Immature natural killer cell (primary cell): Measurements from ENCODE around the gene KIF14. TPM values are rescaled to one million over a fixed set of nuclear protein-coding genes. Genes with fewer than 3 reads are reported as not detected.
A peak's percentile ranks its signal among the peaks of the same experiment; 100 is the strongest.
"Not testable (repeated sequence)": the region's sequence is repeated elsewhere in the genome, so short reads cannot be mapped to it uniquely, and the experiment has no call there.

Experiments used
- DNase-seq, 3 donors: peaks; one replicate each; pipeline ENCODE4 v3.0.0; 2022; ENCODE audit warnings: mixed read lengths in 1 of 3
- H3K27ac Mint-ChIP-seq, 6 donors: one replicate each; pipeline ENCODE4 v1.8.0; 2020; ENCODE audit warnings: mixed read lengths in 6 of 6, mild to moderate bottlenecking in 5 of 6, inconsistent platforms in 4 of 6, moderate library complexity in 3 of 6
- H3K27me3 Mint-ChIP-seq, 3 donors: one replicate each; pipeline ENCODE4 v1.8.0; 2020 to 2021; ENCODE audit warnings: low read depth in 3 of 3, mild to moderate bottlenecking in 3 of 3, mixed read lengths in 3 of 3, moderate library complexity in 3 of 3, inconsistent platforms in 1 of 3
- H3K36me3 Mint-ChIP-seq, 3 donors: one replicate each; pipeline ENCODE4 v1.8.0; 2020; ENCODE audit warnings: mixed read lengths in 3 of 3, inconsistent platforms in 2 of 3, mild to moderate bottlenecking in 2 of 3
- H3K4me1 Mint-ChIP-seq, 2 donors: one replicate each; pipeline ENCODE4 v1.8.0; 2020; ENCODE audit warnings: inconsistent platforms in 2 of 2, mild to moderate bottlenecking in 2 of 2, mixed read lengths in 2 of 2, moderate library complexity in 1 of 2
- H3K4me3 Mint-ChIP-seq, 5 donors: one replicate each; pipeline ENCODE4 v1.8.0; 2020; ENCODE audit warnings: mild to moderate bottlenecking in 5 of 5, mixed read lengths in 5 of 5, inconsistent platforms in 3 of 5, moderate library complexity in 3 of 5
- H3K9me3 Mint-ChIP-seq, 6 donors: one replicate each; pipeline ENCODE4 v1.8.0; 2020; ENCODE audit warnings: mild to moderate bottlenecking in 6 of 6, mixed read lengths in 6 of 6, inconsistent platforms in 4 of 6, moderate library complexity in 3 of 6
- polyA plus RNA-seq, 3 donors: library from polyadenylated mRNA; unstranded; fragments of 300-500 nt; fragmentation: Illumina TruSeq; gene quantifications; one replicate each; pipeline ENCODE4 v1.2.3, GENCODE V29; 2021

The KIF14 gene
- polyA plus RNA-seq, 3 donors from 2014 or later: 0.02 to 0.16 TPM; not detected in 1

DNA sequence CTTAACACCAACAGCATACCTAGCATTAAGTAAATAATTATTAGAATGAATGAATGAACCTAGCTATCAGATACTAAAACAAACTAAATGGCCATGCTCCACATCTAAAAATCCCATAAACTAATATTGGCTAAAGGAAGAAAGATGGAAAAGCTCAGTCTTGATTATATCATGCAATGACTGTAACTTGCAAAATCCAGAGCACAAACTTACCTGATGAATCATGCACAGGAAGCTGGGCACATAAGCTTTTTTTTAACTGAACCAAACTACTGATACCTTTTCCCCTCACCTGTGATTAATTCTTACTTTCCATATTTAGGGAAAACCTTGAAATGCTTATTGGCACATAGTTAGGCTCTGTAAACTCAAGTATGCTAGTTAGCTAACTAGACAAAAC, 70.2 kb downstream of the KIF14 start:
- H3K9me3 Mint-ChIP-seq: no peaks in the 10 kb centered on the region
- no peaks in the 10 kb centered on the region for H3K36me3 Mint-ChIP-seq
- peaks cover 0 to 2% (median 0%) of the 10 kb centered on the region in 3 donors for H3K27me3 Mint-ChIP-seq
- no peak for DNase-seq
- H3K4me1 Mint-ChIP-seq: no peaks in the 10 kb centered on the region
- no peak overlapping the region for H3K27ac Mint-ChIP-seq
- no peak overlapping the region for H3K4me3 Mint-ChIP-seq

DNA sequence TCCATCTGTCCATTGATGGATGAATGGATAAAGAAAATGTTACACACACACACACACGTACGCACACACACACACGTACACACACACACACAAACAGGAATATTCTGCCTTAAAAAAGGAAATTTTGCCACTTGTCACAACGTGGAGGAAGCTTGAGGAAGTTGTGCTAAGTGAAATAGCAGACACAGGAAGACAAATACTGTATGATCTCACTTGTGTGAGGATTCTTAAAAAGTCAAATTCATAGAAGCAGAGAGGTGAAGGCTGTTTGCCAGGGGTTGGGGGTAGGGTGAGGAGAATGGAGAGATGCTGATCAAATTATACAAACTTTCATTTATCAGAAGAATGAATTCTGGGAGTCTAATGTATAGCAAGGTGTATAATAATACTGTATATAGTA, 73.2 kb downstream of the KIF14 start:
- H3K4me3 Mint-ChIP-seq: no peak overlapping the region
- H3K27ac Mint-ChIP-seq: no peak overlapping the region
- H3K9me3 Mint-ChIP-seq: no peaks in the 10 kb centered on the region
- no peaks in the 10 kb centered on the region for H3K36me3 Mint-ChIP-seq
- no peak for DNase-seq
- peaks cover 0 to 2% (median 2%) of the 10 kb centered on the region in 3 donors for H3K27me3 Mint-ChIP-seq
- no peaks in the 10 kb centered on the region for H3K4me1 Mint-ChIP-seq

DNA sequence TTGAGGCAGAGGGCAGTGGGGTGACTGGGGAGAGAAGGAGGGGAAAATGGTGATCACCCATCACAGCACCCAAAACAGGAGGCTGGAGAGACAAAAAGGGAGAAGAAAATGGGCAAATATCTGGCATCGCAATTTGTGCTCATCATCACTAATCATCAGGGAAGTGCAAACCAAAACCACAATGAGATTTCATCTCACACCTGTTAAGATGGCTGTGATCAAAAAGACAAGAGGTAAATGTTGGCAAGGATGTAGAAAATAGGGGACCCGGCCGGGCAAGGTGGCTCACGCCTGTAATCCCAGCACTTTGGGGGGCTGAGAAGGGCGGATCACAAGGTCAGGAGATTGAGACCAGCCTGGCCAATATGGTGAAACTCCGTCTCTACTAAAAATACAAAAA, 74.0 kb downstream of the KIF14 start:
- Mint-ChIP-seq H3K27ac (no peak overlapping the region), H3K27me3 (peaks cover 0 to 4% (median 2%) of the 10 kb centered on the region in 3 donors), H3K4me1 (no peaks in the 10 kb centered on the region), H3K36me3 (no peaks in the 10 kb centered on the region), H3K4me3 (no peak overlapping the region), H3K9me3 (peaks cover 0 to 2% (median 0%) of the 10 kb centered on the region in 6 donors)
- no peak for DNase-seq

- no peak overlapping the region for H3K4me3 Mint-ChIP-seq
- no peaks in the 10 kb centered on the region for H3K4me1 Mint-ChIP-seq
- peaks cover 0 to 3% (median 0%) of the 10 kb centered on the region in 6 donors for H3K9me3 Mint-ChIP-seq
- H3K27me3 Mint-ChIP-seq: peaks cover 2 to 11% (median 6%) of the 10 kb centered on the region in 3 donors
- no peak overlapping the region for H3K27ac Mint-ChIP-seq
- no peaks in the 10 kb centered on the region for H3K36me3 Mint-ChIP-seq
- DNase-seq: no peak
These were observed 78.4 kb downstream of the KIF14 start for GRCh38 chr1:200542162-200542561.

DNA sequence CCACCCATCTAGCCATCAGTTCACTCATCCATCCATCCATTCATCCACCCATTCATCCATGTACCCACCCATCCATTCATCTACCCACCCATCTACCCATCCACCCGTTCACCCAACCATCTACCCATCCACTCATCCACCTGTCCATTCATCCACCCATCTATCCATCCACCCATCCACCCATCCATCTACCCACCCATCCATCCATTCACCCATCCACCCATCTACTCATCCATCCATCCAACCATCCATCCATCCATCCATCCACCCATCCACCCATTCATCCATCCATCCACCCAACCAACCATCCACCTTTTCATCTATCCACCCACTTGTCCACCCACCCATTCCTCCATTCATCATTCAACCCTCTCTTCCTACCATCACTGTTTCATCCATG, 80.3 kb downstream of the KIF14 start:
- Mint-ChIP-seq H3K27ac (no peak overlapping the region), H3K27me3 (peaks cover 2 to 9% (median 6%) of the 10 kb centered on the region in 3 donors), H3K4me1 (no peaks in the 10 kb centered on the region), H3K4me3 (no peak overlapping the region), H3K9me3 (peaks cover 0 to 3% (median 0%) of the 10 kb centered on the region in 6 donors), H3K36me3 (no peaks in the 10 kb centered on the region)
- DNase-seq: no peak

DNA sequence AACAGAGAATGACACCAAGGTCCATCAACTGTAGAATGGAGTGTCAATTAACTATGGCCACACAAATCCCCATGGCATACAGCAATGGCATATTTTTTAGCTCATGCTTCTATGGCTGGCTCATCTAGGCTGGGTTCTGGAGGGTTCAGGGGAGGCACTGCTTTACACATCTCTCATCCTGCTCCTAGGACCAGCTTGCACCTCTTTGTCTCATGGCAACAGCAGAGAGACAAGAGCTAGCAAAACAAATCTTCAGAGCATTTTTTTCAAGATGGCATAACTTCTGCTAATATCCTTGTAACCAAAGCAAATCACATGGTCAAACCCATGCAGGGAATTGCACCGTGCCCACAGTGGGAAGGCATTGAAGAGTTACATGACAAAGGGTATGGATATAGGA, 82.4 kb downstream of the KIF14 start:
- H3K4me3 Mint-ChIP-seq: no peak overlapping the region
- H3K27ac Mint-ChIP-seq: no peak overlapping the region
- no peaks in the 10 kb centered on the region for H3K36me3 Mint-ChIP-seq
- H3K4me1 Mint-ChIP-seq: no peaks in the 10 kb centered on the region
- peaks cover 0 to 3% (median 0%) of the 10 kb centered on the region in 6 donors for H3K9me3 Mint-ChIP-seq
- DNase-seq: no peak
- H3K27me3 Mint-ChIP-seq: peaks cover 5 to 9% (median 7%) of the 10 kb centered on the region in 3 donors

DNA sequence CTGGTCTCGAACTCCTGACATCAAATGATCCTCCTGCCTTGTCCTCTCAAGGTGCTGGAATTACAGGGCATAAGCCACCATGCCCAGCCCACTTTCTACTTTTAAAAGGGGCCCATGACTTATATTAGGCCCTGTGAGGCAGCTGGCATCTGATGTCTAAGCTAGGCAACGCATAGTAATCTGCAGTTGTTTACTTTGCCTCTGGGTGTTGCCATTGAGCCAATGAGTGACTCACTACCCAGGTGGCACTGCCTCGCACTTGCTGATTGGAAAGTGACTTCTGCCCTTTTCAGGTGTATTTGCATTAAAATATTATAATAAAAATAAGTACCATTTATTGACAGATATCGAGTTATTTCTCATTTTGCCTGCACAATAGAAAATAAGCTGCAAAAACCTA, 84.9 kb downstream of the KIF14 start:
- Mint-ChIP-seq H3K9me3 (peaks cover 0 to 2% (median 0%) of the 10 kb centered on the region in 6 donors), H3K4me1 (peaks cover 8 to 9% of the 10 kb centered on the region in 2 donors), H3K27me3 (peaks cover 4 to 10% (median 8%) of the 10 kb centered on the region in 3 donors), H3K36me3 (no peaks in the 10 kb centered on the region), H3K27ac (no peak overlapping the region), H3K4me3 (no peak overlapping the region)
- no peak for DNase-seq

DNA sequence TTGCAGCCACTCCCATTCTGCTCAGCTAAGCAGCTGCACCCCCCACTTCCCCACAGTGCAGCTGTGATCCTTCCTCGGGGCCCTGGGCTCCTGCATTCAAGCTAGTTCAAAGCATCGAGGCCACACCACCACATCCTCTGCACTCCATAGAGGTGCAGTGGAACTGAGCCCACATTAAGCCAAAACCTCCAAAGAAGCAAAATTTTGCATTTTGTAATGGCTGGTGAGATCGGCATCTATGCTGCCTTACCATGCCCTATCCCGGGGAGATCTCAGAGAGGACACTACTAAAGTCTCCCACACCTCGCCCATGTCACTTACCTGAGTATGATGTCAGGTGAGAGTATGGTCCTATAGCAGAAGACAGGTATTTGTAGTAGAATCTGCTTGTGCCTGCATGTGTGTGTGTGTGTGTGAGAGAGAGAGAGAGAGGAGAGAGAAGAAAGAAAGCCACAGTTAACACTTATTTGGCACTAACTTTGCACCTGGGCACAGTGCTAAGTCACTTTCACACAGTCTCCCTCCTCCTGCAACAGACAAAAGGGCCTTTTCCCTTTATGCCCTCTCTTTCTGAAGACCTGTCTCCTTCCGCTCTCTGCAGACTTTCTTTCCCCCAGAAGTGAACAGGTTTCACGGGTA, 89.8 kb downstream of the KIF14 start:
- H3K36me3 Mint-ChIP-seq: no peaks in the 10 kb centered on the region
- peaks cover 12 to 20% of the 10 kb centered on the region in 2 donors for H3K4me1 Mint-ChIP-seq
- H3K9me3 Mint-ChIP-seq: no peaks in the 10 kb centered on the region
- H3K4me3 Mint-ChIP-seq: peak overlapping the region; percentile 31 to 50 (median 46)
- DNase-seq: peak; percentile 15 to 38 (median 26)
- peak overlapping the region in 4 of 6 donors; percentile 0 to 79 (median 66) for H3K27ac Mint-ChIP-seq
- peaks cover 4 to 9% (median 6%) of the 10 kb centered on the region in 3 donors for H3K27me3 Mint-ChIP-seq

DNA sequence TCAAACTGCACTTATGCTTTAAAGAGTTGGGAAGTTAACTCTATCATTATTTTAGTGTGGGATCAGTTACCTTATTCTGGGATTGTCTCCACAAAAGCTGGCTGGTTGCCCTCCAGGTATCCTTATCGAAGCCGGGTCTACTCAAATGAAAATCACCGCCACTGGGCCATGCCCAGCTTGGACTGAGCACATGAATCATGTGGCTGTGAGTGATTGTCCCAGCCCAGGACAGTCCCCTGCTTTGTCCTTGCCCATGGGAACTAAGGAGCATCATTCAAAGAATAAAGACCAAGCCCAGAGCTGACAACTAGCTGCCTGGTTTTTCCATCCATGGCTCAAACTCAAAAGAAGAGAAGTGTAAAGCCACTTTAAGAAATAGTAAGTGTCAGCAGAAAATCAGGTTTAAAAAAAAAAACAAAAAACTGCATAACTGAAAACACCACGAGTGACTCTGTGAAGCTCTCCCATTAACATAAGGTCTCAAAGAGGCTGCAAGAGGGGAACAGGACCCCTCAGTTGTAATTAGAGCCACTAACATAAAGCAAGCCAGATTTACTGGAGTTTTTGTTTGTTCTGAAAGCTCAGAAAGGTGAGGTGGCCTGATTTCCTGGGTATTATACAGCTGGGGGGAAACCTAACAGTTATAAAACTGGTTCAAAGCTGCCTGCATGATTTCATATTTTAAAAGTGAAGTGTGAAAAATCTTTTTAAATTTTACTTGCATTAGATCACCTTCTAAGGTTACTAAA, 91.5 kb downstream of the KIF14 start:
- Mint-ChIP-seq H3K9me3 (no peaks in the 10 kb centered on the region), H3K36me3 (no peaks in the 10 kb centered on the region), H3K27me3 (peaks cover 4 to 8% (median 7%) of the 10 kb centered on the region in 3 donors), H3K27ac (no peak overlapping the region), H3K4me3 (no peak overlapping the region), H3K4me1 (peaks cover 12 to 20% of the 10 kb centered on the region in 2 donors)
- no peak for DNase-seq

DNA sequence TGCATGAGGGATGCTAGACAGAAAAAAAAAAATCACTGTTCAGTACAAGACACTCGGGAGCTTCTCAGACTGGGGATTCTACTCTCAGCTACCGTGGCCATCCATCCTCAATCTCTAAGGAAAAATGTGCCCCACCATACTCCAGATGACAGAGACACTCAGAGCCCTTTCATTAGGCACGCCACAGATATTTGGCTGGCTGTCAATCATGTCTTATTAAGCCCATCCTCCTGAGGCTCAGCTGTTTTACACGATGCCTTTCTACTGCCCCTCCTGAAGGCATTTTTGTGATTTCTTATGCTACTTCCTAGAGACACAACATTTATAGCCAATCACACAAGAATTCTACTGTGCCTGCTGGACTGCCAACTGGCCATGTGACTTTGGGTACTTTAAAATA, 92.9 kb downstream of the KIF14 start:
- Mint-ChIP-seq H3K36me3 (no peaks in the 10 kb centered on the region), H3K9me3 (no peaks in the 10 kb centered on the region), H3K27ac (no peak overlapping the region), H3K27me3 (peaks cover 5 to 8% (median 7%) of the 10 kb centered on the region in 3 donors), H3K4me1 (peaks cover 12 to 20% of the 10 kb centered on the region in 2 donors), H3K4me3 (no peak overlapping the region)
- DNase-seq: no peak

DNA sequence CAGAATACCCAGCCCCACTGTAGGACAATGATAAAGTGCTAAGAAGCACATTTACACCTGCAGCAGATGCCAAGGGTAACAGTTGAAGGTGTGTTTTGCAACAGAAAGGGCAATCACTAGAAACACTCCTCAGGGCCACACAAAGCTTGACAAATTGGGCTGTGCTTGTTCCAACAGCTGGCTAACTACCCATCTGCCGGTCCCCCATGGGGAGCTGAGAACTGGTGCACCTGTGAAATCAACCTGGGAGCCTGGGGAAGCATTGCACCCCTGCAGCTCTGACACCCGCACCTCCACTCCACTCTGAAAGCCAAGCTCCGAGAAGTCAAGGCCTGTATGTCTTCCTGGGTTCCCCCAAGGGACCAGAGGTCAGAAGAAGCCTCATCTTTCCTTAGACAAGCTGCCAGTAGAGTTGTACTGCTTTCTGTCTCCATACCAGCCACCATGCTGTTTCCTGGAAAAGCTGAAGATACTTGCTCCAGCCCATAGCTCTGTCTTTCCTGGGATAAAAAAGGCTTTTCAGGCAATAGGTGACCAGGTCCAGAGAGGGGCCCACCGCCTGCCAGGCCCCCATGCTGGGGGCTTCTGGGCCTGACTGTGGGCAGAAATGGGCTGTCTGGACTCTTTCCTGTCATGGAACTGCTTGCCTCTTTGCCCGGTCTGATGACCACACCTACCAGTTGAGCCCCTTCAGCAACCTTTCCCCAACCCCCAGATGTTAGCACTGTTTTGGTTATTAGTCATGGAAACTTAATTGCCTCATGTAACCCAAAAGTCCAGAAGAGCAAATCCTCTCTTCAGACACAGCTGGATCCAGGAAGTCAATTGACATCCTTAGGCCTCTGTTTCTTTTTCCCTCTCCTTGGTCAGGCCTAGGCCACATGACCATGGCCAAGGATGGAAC, 93.6 kb downstream of the KIF14 start:
- Mint-ChIP-seq H3K9me3 (no peaks in the 10 kb centered on the region), H3K27ac (no peak overlapping the region), H3K4me1 (peaks cover 12 to 20% of the 10 kb centered on the region in 2 donors), H3K4me3 (no peak overlapping the region), H3K36me3 (no peaks in the 10 kb centered on the region), H3K27me3 (peaks cover 6 to 8% (median 7%) of the 10 kb centered on the region in 3 donors)
- no peak for DNase-seq

DNA sequence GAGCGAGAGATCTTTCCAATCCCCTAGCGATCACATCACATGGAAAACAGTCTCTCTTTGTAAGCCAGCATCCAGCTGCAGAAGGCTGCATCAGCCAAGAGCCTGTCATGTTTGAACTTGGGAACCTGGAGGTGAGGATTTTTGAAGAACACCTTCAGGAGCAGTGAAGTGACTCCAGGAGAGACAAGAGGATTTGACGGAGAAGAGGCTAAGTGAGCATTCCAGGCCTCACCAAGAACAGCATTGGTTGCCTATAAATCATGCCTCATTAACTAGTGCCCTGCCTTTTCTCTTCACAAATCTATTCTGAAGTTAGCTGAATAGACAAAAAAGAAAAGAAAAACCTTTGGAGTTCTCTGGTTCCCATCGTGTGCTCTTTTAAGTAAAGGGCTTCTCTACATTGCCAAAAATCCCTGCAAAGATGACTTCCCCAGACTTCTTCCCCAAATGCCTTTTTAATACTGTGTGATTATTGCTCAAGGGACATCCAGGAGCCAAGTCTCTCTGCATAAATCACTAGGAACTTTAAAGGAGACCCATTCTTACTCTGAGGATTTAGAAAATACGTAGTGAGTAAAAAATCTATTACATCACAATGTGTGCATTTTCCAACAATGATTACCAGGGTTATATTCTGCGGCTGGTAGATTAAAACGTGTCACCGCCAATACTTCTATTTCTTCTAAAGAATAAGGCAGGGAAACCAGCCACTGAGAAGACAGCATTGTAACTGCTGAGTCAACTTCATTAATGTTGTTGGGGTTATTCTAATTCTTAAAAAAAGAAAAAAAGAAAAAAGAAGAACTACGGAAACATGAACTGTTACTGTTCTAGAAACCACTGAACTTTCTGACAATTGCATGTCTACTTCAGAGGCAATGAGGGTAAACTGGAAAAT, 95.2 kb downstream of the KIF14 start:
- no peaks in the 10 kb centered on the region for H3K9me3 Mint-ChIP-seq
- H3K4me1 Mint-ChIP-seq: peaks cover 2 to 8% of the 10 kb centered on the region in 2 donors
- H3K4me3 Mint-ChIP-seq: no peak overlapping the region
- H3K27me3 Mint-ChIP-seq: peaks cover 2 to 7% (median 4%) of the 10 kb centered on the region in 3 donors
- H3K36me3 Mint-ChIP-seq: no peaks in the 10 kb centered on the region
- DNase-seq: no peak
- H3K27ac Mint-ChIP-seq: no peak overlapping the region

GRCh38 chr1:200524551-200524950, 96.0 kb downstream of the KIF14 start:
- not testable (repeated sequence) for H3K9me3 Mint-ChIP-seq, DNase-seq, H3K4me1 Mint-ChIP-seq, H3K36me3 Mint-ChIP-seq, H3K4me3 Mint-ChIP-seq, H3K27ac Mint-ChIP-seq, H3K27me3 Mint-ChIP-seq
